Measurements from ENCODE around the gene KDM5B.

GRCh38 chr1:202811296-202812175 lies 3.3 kb upstream of the KDM5B start:
- TF ChIP-seq POLR2A (IDR thresholded peaks at IDR 0.05; ENCODE audit: low read depth, low read length) (no peak), POLR2AphosphoS5 (IDR thresholded peaks at IDR 0.05; ENCODE audit: low read depth, low read length) (no peak)

All from GM12892 (cell line).